Stomach smooth muscle (tissue), 2 donors: ENCODE measurements around the gene KLHDC7B.

ENCODE experiments used
- H3K27ac ChIP-seq: one replicate; pipeline ENCODE4 v1.7.0; 2013; ENCODE audit warnings: mild to moderate bottlenecking, low read length, inconsistent platforms
- H3K27me3 ChIP-seq, 2 donors: one replicate each; pipeline ENCODE4 v1.7.0; 2013; ENCODE audit warnings: low read length in 2 of 2; ENCODE audit not compliant: insufficient read depth in 2 of 2, control insufficient read depth in 1 of 2
- H3K36me3 ChIP-seq, 2 donors: one replicate each; pipeline ENCODE4 v1.7.0; 2013; ENCODE audit warnings: low read length in 2 of 2; ENCODE audit not compliant: control insufficient read depth in 2 of 2, insufficient read depth in 2 of 2
- H3K4me1 ChIP-seq: one replicate; pipeline ENCODE4 v1.7.0; 2013; ENCODE audit warnings: low read length; ENCODE audit not compliant: control insufficient read depth, insufficient read depth
- H3K4me3 ChIP-seq, 2 donors: one replicate each; pipeline ENCODE4 v1.7.0; 2013; ENCODE audit warnings: low read length in 2 of 2
- H3K9ac ChIP-seq, 2 donors: one replicate each; pipeline ENCODE4 v1.7.0; 2013; ENCODE audit warnings: low read length in 2 of 2, mild to moderate bottlenecking in 1 of 2
- H3K9me3 ChIP-seq, 2 donors: one replicate each; pipeline ENCODE4 v1.7.0; 2013; ENCODE audit warnings: low read length in 2 of 2; ENCODE audit not compliant: control insufficient read depth in 2 of 2
- donor health status: healthy.
- donor health status: Pancreatic carcinoma.

The KLHDC7B gene

GRCh38 chr22:50505776-50506610 lies 39.7 kb upstream of the KLHDC7B start:
- Histone ChIP-seq H3K4me3 (peak overlapping the region; percentile 86 to 98), H3K9ac (peak overlapping the region in 1 of 2 donors; percentile 89)

GRCh38 chr22:50506611-50507420 lies 38.9 kb upstream of the KLHDC7B start:
- H3K9me3 ChIP-seq, result no peaks in the 10 kb centered on the region
- peak overlapping the region; percentile 86 to 98 for H3K4me3 ChIP-seq
- peaks cover 26% of the 10 kb centered on the region for H3K4me1 ChIP-seq

More at GRCh38 chr22:50505776-50506610, 39.7 kb upstream of the KLHDC7B start:
- no peaks in the 10 kb centered on the region for H3K9me3 ChIP-seq
- H3K4me1 ChIP-seq, result peaks cover 26% of the 10 kb centered on the region
- H3K27me3 ChIP-seq, result no peaks in the 10 kb centered on the region
- no peak overlapping the region for H3K27ac ChIP-seq
- H3K36me3 ChIP-seq, result peaks cover 14 to 22% of the 10 kb centered on the region in 2 donors

GRCh38 chr22:50507421-50507990 lies 38.2 kb upstream of the KLHDC7B start, which contains the start of gene LMF2:
TSS of gene LMF2 (minus strand) at chr22:50507702. CDS start at chr22:50507675, 27 bp downstream.
- Histone ChIP-seq H3K9ac (peak within 1 kb of the TSS; percentile 89 to 94), H3K4me3 (peak within 1 kb of the TSS; percentile 93 to 98), H3K27ac (peak within 1 kb of the TSS; percentile 85), H3K36me3 (peaks cover 18% of the 10 kb centered on the region in 2 donors), H3K27me3 (no peaks in the 10 kb centered on the region), H3K4me1 (peaks cover 26% of the 10 kb centered on the region), H3K9me3 (no peaks in the 10 kb centered on the region)

More at GRCh38 chr22:50506611-50507420, 38.9 kb upstream of the KLHDC7B start:
- H3K36me3 ChIP-seq, result peaks cover 14 to 22% of the 10 kb centered on the region in 2 donors
- H3K27ac ChIP-seq, result peak overlapping the region; percentile 83
- H3K9ac ChIP-seq, result peak overlapping the region; percentile 89 to 94
- no peaks in the 10 kb centered on the region for H3K27me3 ChIP-seq

DNA sequence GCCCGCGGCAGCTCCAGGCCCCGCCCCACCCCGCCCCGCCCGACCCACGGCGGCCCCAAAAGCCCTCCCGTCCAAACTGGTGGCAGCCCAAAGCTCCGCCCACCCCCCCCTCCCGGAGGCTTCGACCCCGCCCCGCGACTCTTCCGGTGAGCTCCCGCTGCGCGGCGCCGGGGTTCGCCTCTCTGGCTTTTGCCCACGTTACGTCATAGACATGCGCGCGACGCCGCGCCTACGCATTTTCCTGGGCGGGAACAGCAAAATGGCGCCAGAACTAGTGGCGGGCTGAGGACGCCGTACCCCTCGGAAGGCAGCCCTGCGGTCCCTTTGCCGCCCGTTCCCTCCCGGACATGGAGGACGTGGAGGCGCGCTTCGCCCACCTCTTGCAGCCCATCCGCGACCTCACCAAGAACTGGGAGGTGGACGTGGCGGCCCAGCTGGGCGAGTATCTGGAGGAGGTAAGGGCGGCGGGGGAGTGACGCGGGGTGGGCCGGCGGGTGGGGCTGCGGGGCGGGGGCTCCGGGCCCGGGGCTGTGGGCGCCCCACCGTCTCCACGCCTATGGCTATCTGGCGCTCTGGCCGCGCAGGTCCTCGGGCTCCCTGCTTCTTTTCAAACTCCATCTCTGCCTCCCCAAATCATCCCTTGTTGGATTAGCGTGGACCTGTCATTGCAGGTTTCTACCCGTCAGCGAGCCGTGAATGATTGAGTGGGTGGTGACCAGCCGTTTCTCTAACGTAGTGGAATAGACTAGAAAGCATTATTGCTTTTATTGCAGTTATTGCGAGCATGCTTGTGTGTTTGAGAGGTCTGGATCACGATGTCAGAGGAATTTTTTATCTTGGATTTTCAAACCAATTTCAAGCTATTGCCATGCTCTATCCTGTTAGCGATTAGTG lies 37.5 kb upstream of the KLHDC7B start, which contains the start of gene NCAPH2:
NCAPH2 (plus strand) TSS at position 234 of the 894 bp plus-strand sequence; CDS start at position 348, 114 bp downstream.
- Histone ChIP-seq H3K4me3 (peak within 1 kb of the TSS; percentile 93 to 98), H3K27me3 (no peaks in the 10 kb centered on the region), H3K4me1 (peaks cover 26% of the 10 kb centered on the region), H3K9me3 (no peaks in the 10 kb centered on the region), H3K27ac (peak within 1 kb of the TSS; percentile 85), H3K9ac (peak within 1 kb of the TSS; percentile 89 to 94), H3K36me3 (peaks cover 11 to 16% of the 10 kb centered on the region in 2 donors)

DNA sequence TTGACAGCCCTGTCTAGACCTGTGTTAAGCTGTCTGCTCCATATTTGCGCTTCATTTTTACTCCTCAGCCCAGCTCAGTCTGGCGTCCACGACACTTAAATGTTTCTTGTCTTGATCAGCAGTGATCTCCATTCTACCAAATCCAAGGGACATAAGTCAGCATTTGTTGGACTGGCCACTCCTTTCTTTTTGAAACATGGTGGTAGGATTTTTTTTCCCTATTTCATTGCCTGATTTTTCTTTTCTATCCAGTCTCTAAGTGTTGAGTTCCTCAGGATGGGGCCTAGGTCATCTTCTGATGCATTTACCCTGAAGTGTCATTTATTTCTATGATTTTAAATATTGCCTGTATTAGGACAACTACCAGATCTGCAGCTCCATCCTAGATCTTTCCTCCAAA lies 36.8 kb upstream of the KLHDC7B start:
- no peaks in the 10 kb centered on the region for H3K27me3 ChIP-seq
- peaks cover 9 to 16% of the 10 kb centered on the region in 2 donors for H3K36me3 ChIP-seq
- peak overlapping the region; percentile 14 to 65 for H3K9ac ChIP-seq
- peak overlapping the region; percentile 85 for H3K27ac ChIP-seq
- peak overlapping the region; percentile 87 to 93 for H3K4me3 ChIP-seq
- no peaks in the 10 kb centered on the region for H3K9me3 ChIP-seq
- H3K4me1 ChIP-seq, result peaks cover 26% of the 10 kb centered on the region

GRCh38 chr22:50513175-50513574 lies 32.5 kb upstream of the KLHDC7B start:
- H3K4me3 ChIP-seq, result no peak overlapping the region
- no peaks in the 10 kb centered on the region for H3K9me3 ChIP-seq
- peaks cover 8% of the 10 kb centered on the region for H3K4me1 ChIP-seq
- no peaks in the 10 kb centered on the region for H3K27me3 ChIP-seq
- H3K9ac ChIP-seq, result no peak overlapping the region
- H3K27ac ChIP-seq, result no peak overlapping the region
- H3K36me3 ChIP-seq, result peaks cover 11 to 26% of the 10 kb centered on the region in 2 donors

- no peaks in the 10 kb centered on the region for H3K27me3 ChIP-seq
- no peaks in the 10 kb centered on the region for H3K9me3 ChIP-seq
- H3K36me3 ChIP-seq, result peaks cover 23 to 43% of the 10 kb centered on the region in 2 donors
- H3K4me1 ChIP-seq, result no peaks in the 10 kb centered on the region
- no peak overlapping the region for H3K9ac ChIP-seq
- H3K4me3 ChIP-seq, result no peak overlapping the region
- no peak overlapping the region for H3K27ac ChIP-seq
Measured at GRCh38 chr22:50516068-50516467, 29.6 kb upstream of the KLHDC7B start.

GRCh38 chr22:50516891-50517290 lies 28.8 kb upstream of the KLHDC7B start:
- no peak overlapping the region for H3K4me3 ChIP-seq
- no peaks in the 10 kb centered on the region for H3K27me3 ChIP-seq
- H3K27ac ChIP-seq, result no peak overlapping the region
- no peaks in the 10 kb centered on the region for H3K4me1 ChIP-seq
- no peak overlapping the region for H3K9ac ChIP-seq
- no peaks in the 10 kb centered on the region for H3K9me3 ChIP-seq
- peaks cover 30 to 49% of the 10 kb centered on the region in 2 donors for H3K36me3 ChIP-seq

DNA sequence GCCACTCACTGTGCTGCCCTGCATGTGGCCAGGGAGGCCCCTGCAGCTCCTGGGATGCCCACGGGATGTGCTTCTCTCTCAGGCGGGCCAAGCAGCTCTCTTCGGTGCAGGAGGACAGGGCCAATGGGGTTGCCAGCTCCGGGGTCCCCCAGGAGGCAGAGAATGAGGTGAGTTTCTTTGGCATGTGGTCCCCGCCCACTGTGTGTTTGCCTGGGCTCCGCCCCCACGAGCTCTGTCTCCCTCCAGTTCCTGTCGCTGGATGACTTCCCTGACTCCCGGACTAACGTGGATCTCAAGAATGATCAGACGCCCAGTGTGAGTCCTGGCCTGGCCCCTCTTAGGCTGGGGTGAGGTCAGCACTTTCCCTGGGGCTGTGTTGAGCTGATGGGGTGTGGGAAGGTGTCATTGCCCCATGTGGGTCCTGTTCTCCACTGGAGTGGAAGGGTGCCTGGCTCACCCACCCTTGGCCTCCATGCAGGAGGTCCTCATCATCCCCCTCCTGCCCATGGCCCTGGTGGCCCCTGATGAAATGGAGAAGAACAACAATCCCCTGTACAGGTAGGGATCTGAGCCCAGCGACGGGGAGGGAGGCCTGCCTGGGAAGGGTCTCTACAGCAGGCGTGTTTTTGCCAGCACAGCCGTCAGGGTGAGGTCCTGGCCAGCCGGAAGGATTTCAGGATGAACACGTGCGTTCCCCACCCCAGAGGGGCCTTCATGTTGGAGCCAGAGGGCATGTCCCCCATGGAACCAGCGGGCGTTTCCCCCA lies 28.0 kb upstream of the KLHDC7B start:
- H3K36me3 ChIP-seq, result peaks cover 35 to 48% of the 10 kb centered on the region in 2 donors

More for the DNA sequence above, 28.0 kb upstream of the KLHDC7B start:
- no peaks in the 10 kb centered on the region for H3K27me3 ChIP-seq
- H3K27ac ChIP-seq, result no peak overlapping the region
- no peak overlapping the region for H3K9ac ChIP-seq
- no peak overlapping the region for H3K4me3 ChIP-seq
- no peaks in the 10 kb centered on the region for H3K9me3 ChIP-seq
- H3K4me1 ChIP-seq, result no peaks in the 10 kb centered on the region
